NT2/D1 (cell line): ENCODE data around the gene VAT1.

Experiments
- SUZ12 ChIP-seq: IDR thresholded peaks from 2 replicates; pipeline ENCODE4 v1.6.1; 2011; ENCODE audit not compliant: insufficient read length, insufficient read depth; ENCODE audit errors: extremely low read depth
- ZNF274 ChIP-seq: IDR thresholded peaks from 2 replicates; pipeline ENCODE4 v1.6.1; 2011; ENCODE audit warnings: mild to moderate bottlenecking, low read depth, low read length

- TF ChIP-seq ZNF274: no peak
- no peak for TF ChIP-seq SUZ12
Observed at GRCh38 chr17:43011728-43012472, 10.3 kb downstream of the VAT1 start.
